ENCODE results near the gene ATP8A1.

DNA sequence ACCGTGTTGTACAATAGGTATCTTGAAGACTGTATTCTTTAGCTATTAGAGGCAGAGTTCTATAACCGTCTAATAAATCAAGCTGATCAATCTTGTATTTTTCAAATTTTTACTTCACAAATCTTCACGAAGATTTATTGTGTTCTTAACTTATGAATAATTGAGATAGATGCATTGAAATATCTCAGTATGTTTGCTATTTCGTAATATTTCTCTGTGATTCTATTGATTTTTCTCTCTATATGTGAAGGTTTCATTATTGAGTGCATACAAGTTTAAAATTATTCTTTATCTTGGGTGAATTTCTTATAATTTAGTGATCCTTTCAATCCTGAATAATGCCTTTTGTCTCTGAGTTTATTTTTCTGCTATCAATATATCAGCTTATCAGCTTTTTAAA, 279.4 kb downstream of the ATP8A1 start:
- TF ChIP-seq, protein P1, sequence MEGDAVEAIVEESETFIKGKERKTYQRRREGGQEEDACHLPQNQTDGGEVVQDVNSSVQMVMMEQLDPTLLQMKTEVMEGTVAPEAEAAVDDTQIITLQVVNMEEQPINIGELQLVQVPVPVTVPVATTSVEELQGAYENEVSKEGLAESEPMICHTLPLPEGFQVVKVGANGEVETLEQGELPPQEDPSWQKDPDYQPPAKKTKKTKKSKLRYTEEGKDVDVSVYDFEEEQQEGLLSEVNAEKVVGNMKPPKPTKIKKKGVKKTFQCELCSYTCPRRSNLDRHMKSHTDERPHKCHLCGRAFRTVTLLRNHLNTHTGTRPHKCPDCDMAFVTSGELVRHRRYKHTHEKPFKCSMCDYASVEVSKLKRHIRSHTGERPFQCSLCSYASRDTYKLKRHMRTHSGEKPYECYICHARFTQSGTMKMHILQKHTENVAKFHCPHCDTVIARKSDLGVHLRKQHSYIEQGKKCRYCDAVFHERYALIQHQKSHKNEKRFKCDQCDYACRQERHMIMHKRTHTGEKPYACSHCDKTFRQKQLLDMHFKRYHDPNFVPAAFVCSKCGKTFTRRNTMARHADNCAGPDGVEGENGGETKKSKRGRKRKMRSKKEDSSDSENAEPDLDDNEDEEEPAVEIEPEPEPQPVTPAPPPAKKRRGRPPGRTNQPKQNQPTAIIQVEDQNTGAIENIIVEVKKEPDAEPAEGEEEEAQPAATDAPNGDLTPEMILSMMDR (IDR thresholded peaks at IDR 0.05): no peak
- no peak for TF ChIP-seq POLR2A (IDR thresholded peaks at IDR 0.05)
